Caco-2 (cell line): Measurements from ENCODE around the gene RAMP1. TPM values are rescaled to one million over a fixed set of nuclear protein-coding genes. Genes with fewer than 3 reads are reported as not detected.
"Not testable (repeated sequence)": the region's sequence is repeated elsewhere in the genome, so short reads cannot be mapped to it uniquely, and the experiment has no call there.

Experiments
- BruUV-seq: library from RNA; stranded (reverse); fragments of 400-500 nt; replicated peaks from 2 replicates; lab custom pipeline; 2021; lab: Mats Ljungman, UMichigan
- CTCF ChIA-PET: fragments of 300-600 bp; sonication (Branson Sonifier 250); formaldehyde crosslinking; loops from one replicate; lab custom pipeline; 2022; ENCODE audit warnings: antibody characterized with exemption; lab: Charles Lee
- POLR2A ChIA-PET: fragments of 300-600 bp; sonication (Branson Sonifier 250); formaldehyde crosslinking; loops from one replicate; lab custom pipeline; 2022; ENCODE audit warnings: antibody characterized with exemption; lab: Charles Lee
- DNase-seq, 2 experiments: peaks; one replicate each; pipeline versions ENCODE4 v3.0.0 to v3.0.0-alpha.2; 2020 to 2022
- H3K27me3 ChIP-seq: replicated peaks from 2 replicates; pipeline ENCODE4 v1.6.0; 2011; ENCODE audit warnings: low read length; ENCODE audit not compliant: control insufficient read depth, insufficient read depth
- H3K36me3 ChIP-seq: 2 replicates; pipeline ENCODE4 v1.5.1; 2011; ENCODE audit warnings: low read length; ENCODE audit not compliant: control insufficient read depth, insufficient read depth
- H3K4me1 ChIP-seq: fragments of 250-450 bp; sonication (Bioruptor Pico); 2 replicates; pipeline ENCODE4 v1.5.1; 2020; ENCODE audit warnings: mild to moderate bottlenecking
- H3K4me3 ChIP-seq: 2 replicates; pipeline ENCODE4 v1.5.1; 2011; ENCODE audit warnings: low read depth, mild to moderate bottlenecking, control low read depth, low read length
- H3K9me3 ChIP-seq: fragments of 250-450 bp; sonication (Bioruptor Pico); 2 replicates; pipeline ENCODE4 v1.5.1; 2020; ENCODE audit warnings: mild to moderate bottlenecking, moderate library complexity
- H3K27ac Mint-ChIP-seq: one replicate; pipeline ENCODE4 v1.8.0; 2022; ENCODE audit warnings: mixed read lengths; ENCODE audit not compliant: unreplicated experiment
- H3K27me3 Mint-ChIP-seq: one replicate; pipeline ENCODE4 v1.8.0; 2022; ENCODE audit warnings: mixed read lengths; ENCODE audit not compliant: insufficient read depth, unreplicated experiment
- H3K36me3 Mint-ChIP-seq: one replicate; pipeline ENCODE4 v1.8.0; 2022; ENCODE audit warnings: mild to moderate bottlenecking, mixed read lengths; ENCODE audit not compliant: insufficient read depth, unreplicated experiment
- H3K4me1 Mint-ChIP-seq: one replicate; pipeline ENCODE4 v1.8.0; 2022; ENCODE audit warnings: low read depth, mixed read lengths; ENCODE audit not compliant: unreplicated experiment
- H3K4me3 Mint-ChIP-seq: one replicate; pipeline ENCODE4 v1.8.0; 2022; ENCODE audit warnings: mild to moderate bottlenecking, moderate library complexity, mixed read lengths; ENCODE audit not compliant: unreplicated experiment
- H3K9me3 Mint-ChIP-seq: one replicate; pipeline ENCODE4 v1.8.0; 2022; ENCODE audit warnings: mixed read lengths; ENCODE audit not compliant: unreplicated experiment
- CTCF ChIP-seq, 2 experiments: fragments of 200-600 bp in 1 of 2; IDR thresholded peaks; 1 replicate in 1 of 2; 2 replicates in 1 of 2; pipeline versions ENCODE4 v1.5.1 to v1.8.0; 2011 to 2022; ENCODE audit warnings: antibody characterized with exemption in 1 of 2, control low read depth in 1 of 2, inconsistent platforms in 1 of 2, low read depth in 1 of 2, low read length in 1 of 2, mild to moderate bottlenecking in 1 of 2, moderate library complexity in 1 of 2; ENCODE audit not compliant: insufficient read depth in 1 of 2, severe bottlenecking in 1 of 2, unreplicated experiment in 1 of 2
- intact Hi-C: fragments of 100-400 bp; cut with micrococcal nuclease; formaldehyde crosslinking; loops from one replicate; pipeline ENCODE4 v1.10.0; 2022; ENCODE audit not compliant: unreplicated experiment
- total RNA-seq: library from RNA; stranded (reverse); gene quantifications from 2 replicates; pipeline ENCODE4 v1.2.3, GENCODE V29; 2022

RAMP1 gene
- total RNA-seq, 1 experiment from 2014 or later: 2.2 TPM

DNA sequence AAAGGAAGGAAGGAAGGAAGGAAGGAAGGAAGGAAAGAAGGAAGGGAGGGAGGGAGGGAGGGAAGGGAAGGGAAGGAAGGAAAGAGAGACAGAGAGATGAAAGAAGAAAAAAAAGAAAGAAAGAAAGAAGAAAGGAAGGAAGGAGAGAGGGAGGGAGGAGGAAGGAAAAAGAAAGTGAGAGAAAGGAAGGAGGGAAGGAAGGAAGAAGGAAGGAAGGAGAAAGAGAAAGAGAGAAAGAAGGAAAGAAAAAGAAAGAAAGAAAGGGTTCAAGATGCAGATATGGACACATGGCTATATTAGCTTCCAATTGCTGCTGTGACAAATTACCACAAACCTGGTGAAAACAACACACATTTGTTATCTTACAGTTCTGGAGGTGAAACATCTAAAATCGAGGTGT is 87.0 kb downstream of the RAMP1 start:
- no peak overlapping the region for H3K4me3 ChIP-seq
- no peak overlapping the region for H3K27ac Mint-ChIP-seq
- H3K9me3 Mint-ChIP-seq: peaks cover 18% of the 10 kb centered on the region
- no peaks in the 10 kb centered on the region for H3K36me3 Mint-ChIP-seq
- CTCF ChIA-PET: no interaction called here
- H3K27me3 Mint-ChIP-seq: no peaks in the 10 kb centered on the region
- no peak for TF ChIP-seq CTCF (IDR thresholded peaks at IDR 0.05; ENCODE audit: insufficient read depth in 1 of 2, low read depth in 1 of 2, low read length in 1 of 2, severe bottlenecking in 1 of 2, unreplicated experiment in 1 of 2)
- H3K4me1 ChIP-seq: no peaks in the 10 kb centered on the region
- H3K4me1 Mint-ChIP-seq: peaks cover 4% of the 10 kb centered on the region
- intact Hi-C loops: no loop called here
- POLR2A ChIA-PET: no interaction called here
- H3K27me3 ChIP-seq: no peaks in the 10 kb centered on the region
- no peak overlapping the region for H3K4me3 Mint-ChIP-seq
- H3K36me3 ChIP-seq: no peaks in the 10 kb centered on the region
- no peak for DNase-seq
- H3K9me3 ChIP-seq: no peaks in the 10 kb centered on the region; the same call in 1 of the 2 replicates
- BruUV-seq: no TSS peak

DNA sequence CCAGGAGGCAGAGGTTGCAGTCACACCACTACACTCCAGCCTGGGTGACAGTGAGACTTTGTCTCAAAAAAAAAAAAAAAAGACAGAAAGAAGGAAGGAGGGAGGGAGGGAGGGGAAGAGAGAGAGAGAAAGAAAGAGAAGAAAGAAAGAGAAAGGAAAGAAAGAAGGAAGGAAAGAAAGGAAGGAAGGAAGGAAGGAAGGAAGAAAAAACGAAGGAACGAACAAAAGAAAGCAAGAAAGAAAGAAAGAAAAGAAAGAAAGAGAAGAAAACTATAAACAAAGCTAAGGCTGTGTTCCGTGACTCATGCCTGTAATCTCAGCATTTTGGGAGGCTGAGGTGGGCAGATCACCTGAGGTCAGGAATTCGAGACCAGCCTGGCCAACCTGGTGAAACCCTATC is 91.9 kb downstream of the RAMP1 start:
- H3K27me3 Mint-ChIP-seq, POLR2A ChIA-PET, H3K9me3 ChIP-seq, H3K36me3 ChIP-seq, H3K4me1 Mint-ChIP-seq, CTCF ChIA-PET, H3K36me3 Mint-ChIP-seq, H3K27me3 ChIP-seq, BruUV-seq, H3K4me3 Mint-ChIP-seq, DNase-seq, intact Hi-C loops, H3K4me3 ChIP-seq, H3K4me1 ChIP-seq: not testable (repeated sequence)
- Mint-ChIP-seq H3K27ac (peak overlapping the region; percentile 69), H3K9me3 (peaks cover 12% of the 10 kb centered on the region)

GRCh38 chr2:237951878-237952277 is 92.5 kb downstream of the RAMP1 start:
- H3K27me3 ChIP-seq: no peaks in the 10 kb centered on the region
- TF ChIP-seq CTCF (IDR thresholded peaks at IDR 0.05; ENCODE audit: insufficient read depth in 1 of 2, low read depth in 1 of 2, low read length in 1 of 2, severe bottlenecking in 1 of 2, unreplicated experiment in 1 of 2): no peak
- intact Hi-C loops: no loop called here
- Mint-ChIP-seq H3K9me3 (peaks cover 6% of the 10 kb centered on the region), H3K27ac (no peak overlapping the region), H3K4me3 (no peak overlapping the region), H3K4me1 (no peaks in the 10 kb centered on the region), H3K27me3 (no peaks in the 10 kb centered on the region), H3K36me3 (no peaks in the 10 kb centered on the region)
- no peaks in the 10 kb centered on the region for H3K4me1 ChIP-seq
- no peak for DNase-seq
- BruUV-seq: no TSS peak
- POLR2A ChIA-PET: no interaction called here
- CTCF ChIA-PET: no interaction called here
- H3K36me3 ChIP-seq: no peaks in the 10 kb centered on the region
- H3K9me3 ChIP-seq: no peaks in the 10 kb centered on the region
- H3K4me3 ChIP-seq: no peak overlapping the region

DNA sequence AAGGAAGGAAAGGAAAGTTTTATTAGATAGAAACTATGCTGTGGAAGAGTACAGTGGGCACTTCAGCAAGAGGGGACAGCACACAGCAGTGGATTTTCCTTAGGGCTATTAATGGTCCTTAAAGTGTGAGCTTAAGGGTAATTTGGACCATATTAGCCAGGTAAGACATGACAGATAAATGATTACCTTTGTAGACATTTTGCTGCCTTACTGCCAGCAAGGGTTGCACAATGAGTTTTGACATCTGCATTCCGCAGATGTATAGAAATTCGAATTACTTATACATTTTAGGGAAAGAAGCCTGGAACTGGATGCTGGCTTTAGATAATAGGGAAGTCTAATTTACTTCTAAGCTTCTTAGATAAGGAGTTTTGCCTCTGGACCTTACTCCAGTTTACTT is 93.4 kb downstream of the RAMP1 start:
- H3K9me3 Mint-ChIP-seq: no peaks in the 10 kb centered on the region
- no peaks in the 10 kb centered on the region for H3K9me3 ChIP-seq
- no peak for TF ChIP-seq CTCF (IDR thresholded peaks at IDR 0.05; ENCODE audit: insufficient read depth in 1 of 2, low read depth in 1 of 2, low read length in 1 of 2, severe bottlenecking in 1 of 2, unreplicated experiment in 1 of 2)
- no peaks in the 10 kb centered on the region for H3K36me3 Mint-ChIP-seq
- H3K4me3 ChIP-seq: no peak overlapping the region
- POLR2A ChIA-PET: no interaction called here
- no peaks in the 10 kb centered on the region for H3K27me3 ChIP-seq
- intact Hi-C loops: no loop called here
- H3K4me1 Mint-ChIP-seq: no peaks in the 10 kb centered on the region
- DNase-seq: no peak
- no peaks in the 10 kb centered on the region for H3K27me3 Mint-ChIP-seq
- H3K36me3 ChIP-seq: no peaks in the 10 kb centered on the region
- H3K4me1 ChIP-seq: no peaks in the 10 kb centered on the region
- no peak overlapping the region for H3K27ac Mint-ChIP-seq
- no peak overlapping the region for H3K4me3 Mint-ChIP-seq
- BruUV-seq: no TSS peak
- CTCF ChIA-PET: no interaction called here
